HG03442 (cell line): Measurements from ENCODE around the gene EXOG.

Experiments used
- ATAC-seq: cut with Tn5 transposase; IDR thresholded peaks from one replicate; pipeline ENCODE4 v1.9.1; 2021; ENCODE audit warnings: mild to moderate bottlenecking, moderate library complexity; ENCODE audit not compliant: unreplicated experiment

EXOG gene, protein sequence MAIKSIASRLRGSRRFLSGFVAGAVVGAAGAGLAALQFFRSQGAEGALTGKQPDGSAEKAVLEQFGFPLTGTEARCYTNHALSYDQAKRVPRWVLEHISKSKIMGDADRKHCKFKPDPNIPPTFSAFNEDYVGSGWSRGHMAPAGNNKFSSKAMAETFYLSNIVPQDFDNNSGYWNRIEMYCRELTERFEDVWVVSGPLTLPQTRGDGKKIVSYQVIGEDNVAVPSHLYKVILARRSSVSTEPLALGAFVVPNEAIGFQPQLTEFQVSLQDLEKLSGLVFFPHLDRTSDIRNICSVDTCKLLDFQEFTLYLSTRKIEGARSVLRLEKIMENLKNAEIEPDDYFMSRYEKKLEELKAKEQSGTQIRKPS

DNA sequence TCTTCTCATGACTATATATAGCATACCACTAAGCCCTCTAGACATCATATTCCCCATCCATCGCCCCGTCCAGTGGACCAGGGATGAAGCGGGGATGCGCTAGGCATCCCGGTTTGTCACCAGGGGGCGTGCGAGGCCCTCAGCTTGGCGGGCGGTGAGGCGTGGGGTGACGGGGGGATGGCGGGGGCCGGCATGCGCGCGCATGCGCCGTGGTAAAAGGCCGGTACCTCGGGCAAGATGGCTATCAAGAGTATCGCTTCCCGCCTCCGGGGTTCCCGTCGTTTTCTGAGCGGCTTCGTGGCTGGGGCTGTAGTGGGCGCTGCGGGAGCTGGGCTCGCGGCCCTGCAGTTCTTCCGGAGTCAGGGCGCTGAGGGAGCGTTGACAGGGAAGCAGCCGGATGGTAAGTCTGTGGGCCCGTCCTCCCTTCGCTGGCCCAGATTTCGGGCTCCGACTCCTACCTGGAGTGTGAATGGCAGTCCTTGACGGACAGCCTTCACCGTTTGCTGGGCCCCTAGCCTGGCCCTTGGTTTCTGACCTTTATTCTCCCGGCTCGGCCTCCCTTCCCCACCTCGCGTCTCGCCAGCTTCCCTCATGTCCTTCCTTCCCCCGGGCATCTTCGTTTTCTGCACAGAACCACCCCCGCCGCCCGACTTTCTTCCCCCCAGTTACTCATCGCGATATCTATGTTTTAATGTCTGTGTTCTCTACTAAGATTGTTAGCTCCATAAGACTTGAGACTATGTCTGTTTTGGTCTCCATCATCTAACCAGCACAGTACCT lies at the start of gene EXOG:
Gene EXOG, plus strand, starts transcription at position 210 of the 780 bp plus-strand sequence. Its CDS starts 28 bp downstream, at position 238.
- peak; percentile 81 for ATAC-seq

DNA sequence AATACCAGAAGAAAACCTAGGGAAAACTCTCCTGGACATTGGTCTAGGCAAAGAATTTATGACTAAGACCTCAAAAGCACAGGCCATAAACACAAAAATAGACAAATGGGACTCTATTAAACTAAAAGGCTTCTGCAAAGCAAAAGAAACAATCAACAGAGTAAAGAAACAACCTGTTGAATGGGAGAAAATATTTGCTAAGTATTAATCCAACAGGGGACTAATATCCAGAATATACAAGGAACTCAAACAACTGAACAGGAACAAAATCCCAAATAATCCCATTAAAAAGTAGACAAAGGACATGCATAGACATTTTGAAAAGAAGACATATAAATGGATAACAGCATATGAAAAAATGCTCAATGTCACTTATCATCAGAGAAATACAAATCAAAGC lies 49.3 kb upstream of the EXOG start:
- no peak for ATAC-seq

DNA sequence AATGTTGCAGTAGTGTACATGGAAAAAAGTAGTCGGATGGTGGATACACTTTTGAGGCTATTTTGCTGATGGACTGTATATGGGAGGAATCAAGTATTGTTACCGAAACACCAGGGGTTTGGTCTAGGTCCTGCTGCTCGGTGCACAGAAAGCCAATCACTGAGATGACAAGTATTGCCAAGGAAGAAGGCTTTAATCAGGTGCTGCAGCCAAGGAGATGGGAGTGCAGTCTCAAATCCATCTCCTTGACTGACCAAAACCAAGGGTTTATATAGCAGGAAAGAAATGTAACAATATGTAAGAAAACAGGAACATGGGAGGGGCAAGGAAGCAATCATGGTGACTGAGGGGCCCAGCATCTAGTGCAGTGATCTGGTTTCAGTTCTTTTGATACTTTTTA lies 45.3 kb upstream of the EXOG start:
- ATAC-seq: no peak

DNA sequence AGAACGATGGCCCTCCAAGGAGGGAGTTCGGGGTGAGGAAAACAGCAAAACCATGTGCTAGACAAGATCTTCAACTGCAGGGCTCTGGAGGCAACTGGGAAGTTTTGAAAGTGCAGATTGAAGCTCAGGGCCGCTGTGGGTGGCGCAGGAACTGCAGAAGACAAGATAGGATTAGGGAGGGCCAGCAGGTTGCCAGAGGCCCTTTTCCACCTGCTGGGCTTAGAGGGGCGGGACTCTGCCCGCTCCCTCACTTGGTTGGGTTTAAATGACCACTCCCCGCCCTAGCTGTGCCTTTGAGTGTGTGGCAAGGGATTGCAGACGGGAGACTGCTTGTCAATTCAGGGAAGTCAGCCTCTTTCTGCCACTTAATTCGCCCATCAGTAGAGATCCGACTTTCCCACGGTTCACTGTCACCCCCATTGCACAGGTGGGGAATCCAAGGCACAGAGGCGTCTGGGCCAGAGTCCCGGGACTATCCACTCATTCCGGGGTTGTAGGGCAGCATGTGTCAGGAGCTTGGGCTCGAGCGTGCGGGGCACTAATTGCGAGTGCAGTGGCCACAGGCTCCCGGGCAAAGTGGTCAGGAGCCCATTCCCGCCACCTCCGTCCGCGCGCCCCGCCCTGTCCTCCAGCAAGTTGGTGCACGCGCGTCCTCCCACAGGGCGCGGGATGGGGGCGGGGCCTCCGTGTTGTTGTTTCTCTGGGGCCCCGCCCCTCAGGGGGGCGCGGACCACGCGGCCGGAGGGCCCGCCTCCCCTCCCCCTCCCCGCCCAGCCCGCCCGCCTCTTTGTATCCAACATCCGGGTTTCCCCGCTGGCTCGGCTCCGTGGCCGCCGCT lies 42.8 kb upstream of the EXOG start, which contains the start of gene ACVR2B:
Gene ACVR2B, plus strand, starts transcription at position 816 of the 838 bp plus-strand sequence. CDS start 433 bp downstream, outside the sequence.
- peak; percentile 64 for ATAC-seq

DNA sequence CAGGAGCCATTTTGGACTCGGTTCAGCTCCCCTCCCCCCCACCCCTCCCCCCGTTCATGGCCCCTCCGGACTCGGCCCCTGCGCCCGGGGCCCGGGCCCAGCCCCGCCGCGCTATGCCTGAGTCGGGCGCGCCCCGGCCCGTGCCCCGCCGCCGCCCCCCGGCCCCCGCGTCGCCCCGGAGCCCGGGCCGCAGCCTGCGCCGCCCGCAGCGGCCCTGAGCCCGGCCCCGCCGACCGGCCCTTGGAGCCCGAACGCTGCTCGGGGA lies 42.3 kb upstream of the EXOG start:
- ATAC-seq: no peak

DNA sequence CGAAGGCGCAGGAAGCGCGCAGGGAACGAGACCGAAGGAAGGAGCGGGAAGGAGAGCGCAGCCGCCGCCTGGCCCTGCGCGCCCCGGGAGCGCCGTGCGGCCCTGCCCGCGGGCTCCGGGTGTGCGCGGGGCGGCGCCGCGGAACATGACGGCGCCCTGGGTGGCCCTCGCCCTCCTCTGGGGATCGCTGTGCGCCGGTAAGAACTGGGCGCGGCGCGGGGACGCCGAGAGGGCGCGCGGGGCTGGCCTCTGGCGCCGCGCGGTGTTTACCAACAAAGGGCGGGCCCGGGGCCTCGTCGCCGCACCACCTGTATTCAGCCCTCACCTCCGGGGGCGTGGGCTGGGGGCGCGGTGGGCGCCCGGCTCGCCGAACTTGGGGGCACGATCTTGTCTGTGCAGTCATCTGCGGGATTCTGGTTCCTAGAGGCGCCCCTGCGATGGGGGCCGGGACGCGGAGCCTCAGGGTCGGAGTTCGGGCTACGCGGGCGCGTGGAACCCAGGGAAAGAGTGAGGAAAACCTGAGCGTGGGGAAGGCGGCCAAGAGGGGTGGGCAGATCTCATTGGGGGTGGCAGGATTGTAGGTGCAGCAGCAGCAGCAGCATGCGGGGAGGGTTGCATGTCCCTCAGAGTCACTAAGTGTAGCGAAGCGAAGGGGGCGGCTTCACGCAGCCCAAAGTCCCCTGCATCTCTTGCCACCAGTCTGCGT lies 41.8 kb upstream of the EXOG start:
- peak; percentile 30 for ATAC-seq

DNA sequence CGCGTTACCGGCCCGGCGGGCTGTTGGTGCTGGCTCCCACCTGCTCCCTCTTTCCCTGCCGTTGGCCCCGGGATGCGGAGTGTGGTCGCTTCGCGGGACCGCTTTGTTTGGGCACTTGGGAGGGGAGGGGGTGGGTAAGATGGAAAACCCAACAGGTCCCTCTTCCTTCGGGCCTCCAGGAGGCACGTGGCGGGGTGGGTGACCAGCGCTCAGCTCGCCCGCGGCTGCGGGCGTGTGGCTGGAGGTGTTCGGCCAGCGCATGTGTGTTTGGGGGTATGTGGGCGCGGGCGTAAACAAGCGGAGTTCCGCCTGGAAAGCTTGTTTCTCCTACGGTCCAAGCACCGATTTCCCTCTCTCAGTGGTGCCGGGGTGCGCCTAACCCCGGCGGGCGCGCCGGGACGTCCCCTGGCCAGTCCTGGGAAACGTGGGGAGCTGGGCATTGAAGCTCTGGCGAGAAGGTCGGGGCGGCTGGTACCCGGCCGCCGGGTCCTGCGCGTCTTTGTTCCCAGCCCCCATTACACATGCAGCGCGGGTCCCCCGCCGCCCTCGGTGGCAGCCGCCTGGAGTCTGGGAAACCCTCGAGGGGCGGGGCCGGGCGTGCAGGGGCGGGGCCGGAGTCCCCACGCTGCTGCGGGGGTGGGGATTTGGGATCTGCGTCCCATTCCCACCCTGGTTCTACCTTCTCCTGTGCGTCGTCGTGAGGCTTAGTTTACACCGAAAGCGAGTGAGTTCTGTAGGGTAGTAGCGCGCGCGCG lies 41.1 kb upstream of the EXOG start:
- ATAC-seq: peak; percentile 25

DNA sequence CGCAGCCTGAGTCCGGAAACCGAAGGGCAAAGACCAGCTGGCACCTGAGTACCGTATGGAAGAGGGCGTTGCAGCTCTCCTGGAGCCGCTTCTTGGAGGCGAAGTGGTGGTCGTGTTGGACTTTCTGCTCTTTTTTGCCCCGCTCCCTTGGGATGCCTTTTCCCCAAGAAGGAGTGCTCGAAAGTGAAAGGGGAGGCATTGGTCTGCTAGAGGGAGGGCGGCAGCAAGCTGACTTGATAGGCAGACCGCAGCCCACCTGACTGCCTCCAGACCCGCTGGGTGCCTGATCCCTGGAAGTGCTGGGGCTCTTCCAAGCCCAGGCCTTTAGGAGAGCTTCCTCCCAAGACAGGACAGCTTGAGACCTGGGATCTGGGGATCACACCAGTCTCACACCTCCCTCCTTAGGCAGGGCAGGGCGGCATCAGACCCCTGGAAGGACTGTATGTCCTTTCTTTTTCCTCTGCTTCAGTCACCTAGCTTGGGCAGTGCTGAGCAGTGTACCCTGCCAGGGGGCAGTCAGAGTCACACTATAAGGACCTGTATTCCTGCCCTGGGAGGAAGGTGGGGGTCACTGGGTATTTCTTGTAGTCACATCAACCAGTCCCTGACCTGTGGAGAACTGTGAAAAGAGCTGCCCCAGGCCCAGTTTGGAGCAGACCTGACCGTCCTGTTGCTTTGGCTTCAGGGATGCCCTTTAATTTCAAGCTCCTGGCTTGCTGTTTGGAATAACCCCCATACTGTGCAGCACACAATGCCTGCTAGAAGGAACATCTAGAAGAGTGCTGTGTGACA lies 40.3 kb upstream of the EXOG start:
- no peak for ATAC-seq

DNA sequence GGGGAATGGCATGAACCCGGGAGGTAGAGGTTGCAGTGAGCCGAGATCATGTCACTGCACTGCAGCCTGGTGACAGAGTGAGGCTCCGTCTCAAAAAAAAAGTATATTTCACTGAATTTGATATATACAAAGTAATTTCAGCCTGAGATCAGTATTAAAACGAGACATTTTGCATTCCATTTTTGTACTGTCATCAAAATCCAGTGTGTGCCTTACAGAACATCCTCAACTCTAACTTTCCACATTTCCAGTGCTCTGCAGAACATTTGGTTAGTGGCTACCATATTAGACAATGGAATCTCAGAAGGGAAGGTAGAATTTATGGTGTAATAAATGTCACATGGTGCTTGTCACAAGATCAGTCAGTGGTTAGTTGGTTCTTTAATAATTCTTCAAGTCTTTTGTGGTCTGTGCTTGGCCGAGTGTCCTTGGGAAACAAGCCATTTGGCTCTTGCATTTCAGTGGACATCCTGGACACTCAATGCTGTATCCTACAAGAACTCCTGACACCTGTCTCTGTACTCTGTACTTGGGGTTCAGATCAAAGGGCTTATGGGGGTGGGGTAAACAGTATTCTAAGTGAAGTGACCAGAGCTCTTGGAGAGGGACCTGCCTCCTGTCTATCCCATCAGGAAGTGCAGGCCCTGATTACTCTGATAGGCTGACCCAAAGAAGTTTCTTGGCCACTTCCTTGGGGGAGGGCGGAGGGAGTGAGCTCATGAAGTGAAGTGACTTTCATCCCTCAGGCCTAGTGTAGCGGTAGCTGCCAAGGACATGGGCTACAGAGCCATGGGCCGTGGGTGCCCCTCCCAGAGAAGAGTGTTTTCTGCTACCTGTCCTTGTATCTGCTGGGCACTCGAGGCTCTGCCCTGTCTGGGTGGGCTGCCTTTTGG lies 38.8 kb upstream of the EXOG start:
- no peak for ATAC-seq

DNA sequence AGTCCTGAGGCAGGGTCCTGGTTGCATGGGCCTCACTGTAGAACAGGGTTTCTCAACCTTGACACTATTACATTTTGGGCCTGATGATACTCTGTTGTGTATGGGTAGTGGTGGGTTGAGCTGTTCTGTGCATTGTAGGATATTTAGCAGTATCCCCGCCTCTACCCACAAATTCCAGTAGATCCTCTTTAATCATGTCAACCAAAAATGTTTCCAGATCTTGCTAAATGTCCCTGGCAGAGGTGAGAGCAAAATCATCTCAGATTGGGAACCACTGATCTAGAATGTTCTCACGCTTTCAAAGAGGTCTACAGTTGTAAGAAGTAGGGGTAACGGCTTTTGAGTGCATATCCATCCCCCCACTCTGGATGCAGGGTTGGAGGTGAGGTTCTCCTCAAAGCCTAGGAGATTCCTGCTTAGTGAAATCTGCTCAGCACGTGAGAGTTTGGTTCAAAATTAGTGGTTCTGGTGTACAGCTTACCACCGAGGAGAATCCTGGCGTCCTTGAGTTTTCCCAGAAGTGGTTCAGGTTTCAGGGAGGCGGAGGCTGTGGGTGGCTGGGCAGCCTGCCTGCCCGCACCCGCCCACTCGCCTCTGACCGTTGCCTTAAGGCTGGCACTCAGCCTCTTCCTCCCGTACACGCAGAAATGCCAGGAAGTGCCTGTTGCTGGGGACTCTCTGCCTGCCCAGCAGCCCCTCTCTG lies 37.2 kb upstream of the EXOG start:
- no peak for ATAC-seq

DNA sequence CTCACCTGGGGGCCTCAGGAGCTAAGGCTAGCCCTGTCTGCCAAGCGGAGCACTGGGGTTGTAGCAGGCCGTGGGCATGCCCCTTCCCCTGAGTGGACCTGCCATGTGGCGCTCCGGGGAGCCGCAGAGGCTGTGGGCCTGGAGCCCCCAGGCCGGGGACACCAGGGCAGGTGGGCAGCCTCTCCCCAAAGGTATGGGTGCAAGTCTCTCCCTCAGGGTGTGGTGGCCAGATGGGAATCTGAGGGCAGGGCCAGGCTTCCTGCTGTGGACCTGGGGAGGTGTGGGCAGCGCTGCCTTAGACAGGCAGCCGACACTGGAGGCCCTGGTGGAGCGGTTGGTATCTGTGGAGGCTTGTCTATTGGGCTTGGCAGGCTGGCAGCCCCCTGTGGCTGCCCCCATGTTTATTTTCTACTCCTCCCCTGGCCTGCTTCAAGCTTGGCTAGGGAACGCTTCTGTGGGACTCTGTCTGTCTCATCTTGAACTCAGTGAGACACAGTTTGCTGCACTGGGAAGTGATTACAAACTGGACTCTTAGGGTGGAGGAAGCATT lies 36.6 kb upstream of the EXOG start:
- no peak for ATAC-seq

DNA sequence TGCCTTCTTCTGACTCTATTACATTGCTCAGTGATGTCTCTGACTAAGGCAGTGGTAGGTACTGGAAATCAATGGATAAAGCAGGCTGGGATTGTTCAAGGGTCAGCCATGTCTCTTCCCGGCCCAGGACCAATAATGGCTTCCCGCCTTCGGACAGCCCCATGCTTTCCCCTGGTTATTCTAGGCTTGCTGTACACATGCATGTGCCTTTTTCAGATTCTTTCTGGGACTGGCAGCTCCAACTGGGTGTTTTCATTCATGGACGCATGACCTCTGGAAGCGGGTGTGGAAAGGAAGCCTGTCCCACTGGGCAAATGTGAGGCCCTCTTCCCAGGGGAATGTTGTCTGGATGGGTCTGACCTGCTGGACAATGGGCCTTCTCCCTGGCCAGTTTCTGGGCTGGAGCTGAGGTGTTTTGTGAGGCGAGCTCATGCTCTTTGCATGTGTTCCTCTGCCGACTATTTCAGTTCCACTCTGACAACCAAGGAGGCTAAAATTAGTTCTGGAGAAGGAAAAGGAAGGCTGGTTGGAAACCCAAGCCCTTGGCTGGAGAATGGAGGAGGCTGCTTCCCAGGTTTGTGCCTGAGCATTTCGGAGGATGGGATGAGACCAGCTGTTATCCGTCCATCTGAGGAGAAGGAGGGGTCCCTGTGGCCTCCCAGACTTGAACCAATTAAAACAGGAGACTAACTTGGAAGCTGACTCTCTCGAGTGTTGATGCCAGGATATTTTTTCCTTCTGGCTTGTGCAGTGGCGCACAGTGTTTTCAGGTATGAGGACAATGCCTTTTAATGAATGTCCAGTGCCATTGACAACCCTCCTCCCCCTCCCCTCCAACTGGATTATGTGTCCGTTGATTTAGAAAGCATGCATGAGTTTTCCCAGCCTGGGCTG lies 35.5 kb upstream of the EXOG start:
- no peak for ATAC-seq

DNA sequence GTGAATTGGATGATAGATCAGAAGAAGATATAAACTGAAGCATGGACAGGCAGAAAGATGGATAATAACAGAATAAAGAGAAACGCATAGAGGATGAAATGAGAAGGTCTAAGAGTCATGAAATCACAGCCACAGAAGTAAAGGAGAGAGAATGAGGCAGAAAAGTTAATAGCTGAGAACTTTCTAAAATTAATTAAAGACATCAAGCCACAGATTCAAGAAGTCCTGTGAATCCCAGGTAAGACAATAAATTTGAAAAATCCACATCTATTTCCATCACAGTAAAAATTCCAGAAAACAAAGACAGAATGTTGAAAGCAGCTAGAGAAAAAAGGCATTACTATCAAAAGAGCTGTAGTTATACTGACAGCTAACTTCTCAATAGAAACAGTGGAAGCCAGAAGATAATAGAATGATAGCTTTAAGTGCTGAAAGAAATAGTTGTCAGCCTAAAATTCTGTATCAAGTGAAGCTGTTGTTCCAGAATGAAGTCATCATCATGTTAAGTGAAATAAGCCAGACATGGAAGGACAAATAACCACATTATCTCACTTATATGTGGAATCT lies 30.5 kb upstream of the EXOG start:
- ATAC-seq: no peak

DNA sequence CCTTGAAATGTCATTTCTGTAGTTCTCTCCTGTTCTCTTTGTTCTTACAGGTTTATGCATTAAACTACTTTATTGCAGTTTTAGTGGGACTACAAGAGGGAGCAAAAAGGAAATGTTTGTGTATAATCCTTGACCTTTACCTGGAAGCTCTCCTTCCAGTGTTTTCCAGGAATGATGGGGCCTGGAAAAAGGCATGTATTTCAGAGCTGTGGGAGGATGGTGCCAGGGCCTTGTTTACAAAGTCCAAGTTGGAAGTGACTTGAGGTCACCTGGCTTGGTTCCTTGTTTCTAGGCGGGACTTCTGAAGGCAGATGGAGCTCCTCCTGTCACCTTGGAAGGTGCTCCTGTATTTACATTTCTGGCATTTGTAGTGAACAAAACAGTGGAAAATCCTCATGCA lies 27.4 kb upstream of the EXOG start:
- ATAC-seq: no peak

DNA sequence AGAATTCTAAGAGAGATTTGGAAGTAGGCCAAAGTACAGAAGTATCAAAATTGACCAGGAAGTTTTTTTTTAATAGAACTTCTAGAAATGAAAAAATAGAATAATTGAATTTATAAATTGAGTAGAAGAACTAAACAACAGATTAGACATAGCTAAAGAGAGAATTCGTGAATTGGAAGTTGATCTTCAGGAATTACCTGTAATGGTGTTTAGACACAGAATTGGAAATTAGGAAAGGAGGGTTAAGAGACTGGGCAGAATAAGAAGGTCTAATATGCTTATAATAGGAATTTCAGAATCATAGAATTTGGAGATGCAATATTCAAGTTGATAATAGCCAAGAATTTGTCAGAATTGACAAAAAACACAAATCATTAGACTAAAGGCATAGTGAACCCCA lies 26.3 kb upstream of the EXOG start:
- ATAC-seq: no peak

DNA sequence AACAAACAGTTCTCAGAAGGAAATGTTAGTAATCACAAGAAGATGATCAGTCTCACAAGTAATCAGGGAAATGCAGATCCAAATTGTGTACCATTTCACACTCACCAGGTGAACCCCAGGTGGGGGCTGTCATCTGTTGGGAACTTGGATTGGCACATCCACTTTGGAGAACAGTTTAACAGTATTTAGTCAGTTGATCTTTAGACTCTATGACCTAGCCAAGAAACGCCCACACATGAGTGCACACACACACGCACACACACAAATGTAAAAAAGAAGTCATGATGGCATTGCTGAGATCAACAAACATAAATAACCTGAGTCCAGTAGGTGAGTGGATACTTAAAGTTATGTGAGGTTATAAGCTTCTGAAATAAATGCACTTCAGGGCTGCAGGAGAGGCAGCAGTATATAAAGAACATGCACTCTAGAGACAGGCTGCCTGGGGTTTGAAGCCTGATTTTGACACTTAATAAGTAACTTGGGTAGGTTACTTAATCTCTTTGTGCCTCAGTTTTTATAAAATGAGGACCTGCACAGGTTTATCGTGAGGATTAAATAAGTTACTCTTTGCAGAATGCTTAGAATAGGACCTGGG lies 24.8 kb upstream of the EXOG start:
- no peak for ATAC-seq
